Glomerular endothelial cell (primary cell): Measurements from ENCODE around the gene CLASP1. TPM values are rescaled to one million over a fixed set of nuclear protein-coding genes. Genes with fewer than 3 reads are reported as not detected.
"Not testable (repeated sequence)": the region's sequence is repeated elsewhere in the genome, so short reads cannot be mapped to it uniquely, and the experiment has no call there.

Experiments used
- DNase-seq: peaks from one replicate; pipeline ENCODE4 v3.0.0-alpha.2; 2011; ENCODE audit warnings: low read depth, low spot score; ENCODE audit errors: extremely low read depth
- total RNA-seq: library from RNA; depleted of rRNA; stranded (reverse); fragments of >200 nt; gene quantifications from 2 replicates; pipeline ENCODE4 v1.2.3, GENCODE V29; 2015

Gene CLASP1
- total RNA-seq, 1 donor from 2014 or later: 76.8 TPM

DNA sequence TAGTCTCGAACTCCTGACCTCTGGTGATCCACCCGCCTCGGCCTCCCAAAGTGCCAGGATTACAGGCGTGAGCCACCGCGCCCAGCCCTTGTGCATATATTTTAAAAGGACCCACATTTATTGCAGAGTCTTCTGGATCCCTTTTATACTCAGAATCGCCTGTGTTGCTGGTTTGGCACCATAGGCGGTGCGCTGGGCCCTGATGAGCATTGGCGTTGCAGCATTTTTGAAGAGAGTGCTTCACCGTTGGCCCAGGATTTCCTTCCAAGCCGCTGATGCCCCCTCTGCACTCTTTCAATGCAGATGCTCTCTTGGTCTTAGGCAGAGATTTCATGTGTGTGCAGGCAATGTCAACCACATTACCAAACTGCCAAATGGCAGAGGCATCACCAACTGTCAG, 350.8 kb downstream of the CLASP1 start:
- no peak for DNase-seq

DNA sequence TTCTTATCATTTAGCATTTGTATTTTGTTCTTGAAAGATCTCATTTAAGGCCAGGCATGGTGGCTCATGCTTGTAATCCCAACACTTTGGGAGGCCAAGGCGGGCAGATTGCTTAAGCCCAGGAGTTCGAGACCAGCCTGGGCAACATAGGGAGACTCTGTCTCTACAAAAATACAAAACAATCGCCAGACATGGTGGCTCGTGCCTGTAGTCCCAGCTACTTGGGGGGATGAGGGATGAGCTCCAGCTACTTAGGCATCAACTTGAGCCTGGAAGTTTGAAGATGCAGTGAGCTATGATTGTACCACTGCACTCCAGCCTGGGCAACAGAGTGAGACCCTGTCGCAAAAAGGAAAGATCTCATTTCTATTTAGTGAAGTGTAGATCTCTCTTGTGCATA, 351.4 kb downstream of the CLASP1 start:
- DNase-seq: not testable (repeated sequence)

DNA sequence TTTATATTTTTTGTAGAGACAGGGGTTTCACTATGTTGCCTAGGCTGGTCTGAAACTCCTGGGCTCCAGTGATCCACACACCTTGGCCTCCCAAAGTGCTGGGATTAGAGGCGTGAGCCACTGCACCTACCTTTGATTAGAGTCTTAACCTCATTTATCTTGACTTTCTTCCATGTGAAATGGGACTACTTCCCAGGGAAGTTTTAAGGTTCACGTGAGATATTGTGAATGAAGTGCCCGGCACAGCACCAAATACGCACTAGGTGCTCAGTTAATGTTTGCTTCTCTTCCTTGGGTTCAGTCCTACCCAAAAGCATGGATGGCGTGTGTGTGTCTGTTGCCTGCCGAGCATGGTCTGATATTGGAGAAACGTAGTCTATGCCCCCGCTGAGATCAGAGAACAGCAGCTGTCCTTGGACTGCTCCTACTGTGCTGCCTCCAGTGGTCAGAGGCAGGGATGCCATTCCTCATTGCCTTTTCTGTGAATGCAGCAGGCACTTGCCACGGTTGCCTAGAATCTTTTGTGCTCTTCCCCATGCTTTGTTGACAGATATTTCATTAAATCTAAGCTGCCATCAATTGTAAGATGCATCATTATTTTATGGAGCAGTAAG, 351.9 kb downstream of the CLASP1 start:
- DNase-seq: no peak

DNA sequence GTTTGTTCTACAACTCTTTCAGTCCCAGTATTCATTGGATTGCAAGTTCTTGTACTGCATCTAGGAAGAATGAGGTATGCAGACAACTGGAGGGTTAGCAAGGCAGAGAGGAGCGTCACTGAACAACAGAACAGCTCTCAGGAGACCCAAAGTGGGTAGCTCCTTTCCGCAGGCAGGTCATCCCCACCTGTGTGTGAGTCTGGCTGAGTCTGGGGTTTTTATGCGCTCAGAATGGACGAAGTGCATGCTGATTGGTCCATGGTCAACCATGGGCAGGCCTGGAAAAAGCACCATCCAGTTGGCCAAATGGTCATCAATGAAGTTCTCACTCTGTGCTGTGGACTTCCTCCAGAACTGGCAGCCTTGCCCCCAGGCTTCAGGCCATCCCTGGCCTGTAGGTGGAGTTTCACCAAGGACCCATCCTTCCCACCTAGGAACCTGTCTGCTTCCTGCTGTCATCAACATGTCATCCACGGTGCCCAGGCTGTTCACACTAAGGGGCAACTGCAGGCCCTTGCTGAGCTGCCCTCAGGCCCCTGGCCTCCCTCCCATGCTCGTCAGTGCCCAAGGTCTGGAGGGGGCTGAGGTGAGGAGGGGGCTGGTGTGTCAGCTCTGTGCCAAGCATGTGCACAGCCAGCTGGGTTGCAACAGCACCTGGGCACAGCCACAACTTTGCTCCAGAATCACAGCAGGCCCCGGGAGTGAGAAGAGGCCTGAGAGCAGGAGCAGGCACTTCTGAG, 353.2 kb downstream of the CLASP1 start:
- no peak for DNase-seq

DNA sequence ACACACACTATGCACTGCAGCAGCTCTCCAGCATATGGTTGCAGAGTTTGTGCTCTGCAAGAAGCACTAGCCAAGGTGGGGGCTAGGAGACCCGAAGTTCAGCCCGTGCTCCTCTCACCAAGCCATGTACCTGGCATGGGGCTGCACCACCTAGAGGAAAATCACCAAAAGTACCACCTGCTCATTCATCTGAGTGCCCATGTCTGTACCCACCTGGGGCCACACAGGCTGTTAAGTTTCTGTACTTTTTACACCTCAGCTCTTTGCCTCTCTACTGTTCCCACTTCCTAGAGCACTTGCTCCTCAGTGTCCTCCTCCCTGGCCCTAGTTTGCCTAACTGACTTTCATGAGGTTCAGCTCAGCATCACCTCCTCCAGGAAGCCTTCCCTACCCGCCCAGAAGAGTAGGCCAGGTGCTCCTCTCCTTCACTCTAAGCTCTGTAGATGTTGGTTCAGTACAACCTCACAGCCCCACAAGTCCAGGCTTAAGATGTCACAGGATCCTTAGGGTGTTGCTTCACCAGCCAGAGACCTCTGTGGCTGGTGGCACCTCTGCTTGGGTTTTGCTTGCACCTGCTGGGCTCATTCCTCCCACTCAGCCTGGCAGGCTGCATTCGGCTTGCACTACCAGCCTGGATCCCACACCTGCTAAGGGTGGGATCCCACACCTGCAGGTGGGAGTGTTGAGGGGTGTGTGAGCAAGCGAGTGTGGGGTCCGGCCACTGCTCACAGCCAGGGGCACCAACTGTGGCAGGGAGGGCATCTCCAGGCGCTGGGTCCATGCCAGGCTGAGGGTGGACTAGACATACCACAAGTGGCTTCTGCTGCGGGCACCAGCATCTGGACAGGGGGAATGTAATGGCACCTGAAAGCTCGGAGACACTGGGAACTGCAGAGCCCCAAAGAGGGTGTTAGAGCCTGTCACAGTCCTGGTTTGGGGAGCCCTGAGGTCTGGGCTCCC, 354.1 kb downstream of the CLASP1 start:
- no peak for DNase-seq

DNA sequence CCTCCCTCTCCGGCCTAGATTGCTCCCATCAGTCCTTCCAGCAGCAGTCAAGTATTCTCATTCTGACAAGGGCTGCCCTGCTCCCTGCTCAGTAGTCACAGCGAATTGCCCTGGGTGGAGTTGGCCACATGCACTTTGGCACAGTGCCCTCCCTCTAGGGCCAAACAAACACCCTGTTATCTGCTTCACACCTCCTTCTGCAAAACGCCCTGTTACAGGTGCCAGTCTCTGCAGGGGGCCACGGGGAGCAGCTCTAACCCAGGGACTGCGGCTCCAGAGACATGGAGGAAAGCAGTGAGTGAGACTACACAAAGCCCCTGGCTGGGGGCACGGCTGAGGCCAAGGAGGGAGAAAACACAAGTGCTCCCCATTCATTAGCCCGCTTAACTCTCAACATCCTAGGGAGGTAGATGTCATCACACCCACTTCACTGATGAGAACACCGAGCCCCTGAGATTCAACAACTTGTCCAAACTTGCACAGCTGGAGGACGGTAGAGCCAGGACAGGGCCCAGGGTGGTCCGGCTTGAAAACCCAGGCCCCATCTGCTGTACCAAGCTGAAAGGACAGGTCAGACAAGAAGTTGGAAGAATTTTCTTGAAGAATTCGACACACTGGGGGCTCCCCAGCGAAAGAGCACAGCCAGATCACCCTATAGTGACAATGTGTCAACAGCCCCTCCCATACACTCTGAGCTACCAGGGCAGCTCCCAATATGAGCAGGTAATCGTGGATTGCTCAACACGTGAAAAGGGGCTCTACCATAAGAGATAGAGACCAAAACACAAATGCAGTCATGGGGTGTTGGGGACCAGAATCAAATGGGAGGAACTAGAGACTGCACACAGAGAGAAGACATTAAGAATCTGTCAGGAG, 355.6 kb downstream of the CLASP1 start:
- no peak for DNase-seq

DNA sequence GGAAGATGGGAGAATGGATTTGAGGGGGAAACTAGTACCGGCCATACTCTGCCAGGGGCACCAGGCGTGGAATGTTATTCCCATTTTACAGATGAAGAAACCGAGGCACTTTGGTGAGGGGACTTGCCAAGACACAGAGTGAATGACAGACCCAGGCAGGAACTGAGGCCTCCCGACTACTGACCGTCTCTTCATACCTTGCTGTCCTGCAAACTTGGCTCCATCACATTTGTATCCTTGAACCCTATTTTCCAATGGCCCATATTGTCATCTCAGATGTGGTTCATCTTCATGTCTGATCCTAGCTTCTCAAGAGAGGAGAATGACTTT, 358.0 kb downstream of the CLASP1 start:
- DNase-seq: no peak

DNA sequence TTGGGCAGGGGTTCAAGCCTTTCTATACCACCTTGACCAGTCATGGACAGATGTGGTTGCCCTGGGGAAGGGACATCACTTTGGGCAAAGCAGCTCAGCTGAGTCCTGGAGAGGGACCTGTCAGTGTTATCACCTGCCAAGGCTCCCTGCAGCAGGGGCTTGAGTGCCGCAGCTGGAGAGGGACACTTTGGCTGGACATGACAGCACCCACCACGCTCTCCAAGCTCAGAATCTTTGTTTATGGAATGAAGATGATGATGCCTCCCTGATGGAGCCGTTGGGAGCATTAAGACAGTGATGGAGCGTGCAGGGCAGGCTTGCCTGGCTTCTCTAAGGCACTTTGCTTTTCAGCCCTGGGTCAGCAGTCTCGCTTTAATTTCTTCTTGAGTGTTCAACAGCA, 360.0 kb downstream of the CLASP1 start:
- no peak for DNase-seq

DNA sequence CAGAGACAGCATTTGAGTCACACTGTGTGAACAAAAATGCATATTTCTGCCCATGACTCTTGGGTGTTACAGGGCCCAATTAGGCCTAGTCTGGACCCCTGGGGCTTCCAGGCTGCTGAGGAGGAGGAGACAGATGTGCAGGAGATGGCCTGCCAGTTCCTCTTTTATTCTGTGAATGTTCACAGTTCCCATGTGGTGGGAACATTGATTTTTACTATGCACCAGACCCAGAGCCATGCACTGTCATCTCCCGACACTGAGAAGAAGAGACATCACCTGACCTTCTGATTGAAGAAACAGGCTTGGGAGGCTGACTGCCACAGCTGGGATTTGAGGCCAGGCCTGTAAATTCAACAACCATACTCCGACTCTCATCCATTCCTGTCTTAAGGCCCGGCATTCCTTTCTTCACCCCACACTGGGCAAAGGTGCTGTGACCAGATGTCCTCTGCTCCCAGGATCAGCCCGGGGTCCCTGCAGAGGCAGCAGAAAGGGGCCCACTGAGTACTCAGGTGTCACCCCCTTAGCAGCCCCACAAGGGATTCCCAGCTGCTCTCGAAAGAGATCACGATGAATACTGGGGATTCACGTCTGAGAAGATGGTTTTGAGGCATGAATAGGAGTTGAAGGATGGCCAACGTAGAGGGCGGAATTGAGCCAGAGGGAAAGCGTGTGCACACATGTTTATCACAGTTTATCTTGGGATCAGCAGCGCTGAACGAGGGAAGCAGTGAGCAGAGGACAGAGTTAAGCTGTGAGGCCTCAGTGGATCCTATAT, 360.6 kb downstream of the CLASP1 start:
- DNase-seq: no peak

DNA sequence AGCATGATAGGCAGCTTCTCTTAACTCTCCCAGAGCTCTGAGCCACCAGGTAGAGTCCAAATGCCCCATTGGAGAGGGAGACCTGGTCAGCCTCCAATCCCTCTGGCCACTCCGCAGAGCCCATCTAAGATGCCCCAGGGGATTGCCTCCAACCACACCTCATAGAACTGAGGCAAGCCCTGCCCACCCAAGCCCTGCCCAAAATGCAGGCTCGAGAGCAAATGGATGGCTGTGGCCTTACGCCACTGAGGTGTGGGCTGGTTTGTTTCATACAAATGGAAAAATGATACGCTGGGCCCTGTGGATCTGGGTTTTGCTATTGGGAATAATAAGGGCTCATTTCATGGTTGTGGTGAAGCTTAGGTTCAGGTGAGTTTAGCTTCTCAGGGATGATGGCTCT, 361.3 kb downstream of the CLASP1 start:
- no peak for DNase-seq

Other genes starting within 250 kb of the CLASP1 start
- gene RNU4ATAC, start 118.6 kb downstream of the CLASP1 start, total RNA-seq: under 0.01 TPM in 1 of 2 replicates, not detected in the other
- 37.0 and 48.8 TPM in 2 replicates for gene NIFK, start 87.4 kb upstream of the CLASP1 start, total RNA-seq
- 46.9 and 53.3 TPM in 2 replicates for gene TSN, start 106.2 kb upstream of the CLASP1 start, total RNA-seq